A549 (cell line): Measurements from ENCODE around the gene IFNA8. TPM values are rescaled to one million over a fixed set of nuclear protein-coding genes. Genes with fewer than 3 reads are reported as not detected.

Experiments
- ATAC-seq, 2 experiments: fragments of 200-7000 bp in 1 of 2; fragments of >200 bp in 1 of 2; cut with Nextera tagmentation in 1 of 2; cut with Tn5 transposase in 1 of 2; 3 replicates each; pipeline versions ENCODE4 v1.8.0 to v1.9.1; 2018 to 2020; ENCODE audit warnings: mild to moderate bottlenecking in 1 of 2, moderate library complexity in 1 of 2
- CTCF ChIA-PET: fragments of 300-600 bp; sonication (Branson Sonifier 250); formaldehyde crosslinking; extraction: SDS; loops from one replicate; lab custom pipeline; 2021; ENCODE audit warnings: antibody characterized with exemption, inconsistent platforms; lab: Yijun Ruan, JAX
- POLR2A ChIA-PET: fragments of 350-600 bp; formaldehyde crosslinking; extraction: SDS; loops from one replicate; lab custom pipeline; 2021; ENCODE audit warnings: antibody characterized with exemption, inconsistent platforms; lab: Yijun Ruan, JAX
- DNase-seq, 2 experiments: peaks; one replicate each; pipeline versions ENCODE4 v3.0.0 to v3.0.0-alpha.2; 2011 to 2016; ENCODE audit warnings: low read depth in 1 of 2, low spot score in 1 of 2
- FAIRE-seq: peaks from 2 replicates; lab custom pipeline; 2011; peaks lifted over from hg19 to GRCh38; lab: Jason Lieb, UNC
- H3K27ac ChIP-seq, 2 experiments: fragments of >200 bp; sonication (Bioruptor Twin); formaldehyde crosslinking; 3 replicates each; pipeline ENCODE4 v1.5.1; 2016 to 2017
- H3K4me1 ChIP-seq: fragments of >200 bp; sonication (Bioruptor Twin); formaldehyde crosslinking; 3 replicates; pipeline ENCODE4 v1.6.1; 2016
- H3K4me2 ChIP-seq: fragments of >200 bp; sonication (Bioruptor Twin); formaldehyde crosslinking; 3 replicates; pipeline ENCODE4 v1.6.1; 2016
- H3K4me3 ChIP-seq: fragments of >200 bp; sonication (Bioruptor Twin); formaldehyde crosslinking; 3 replicates; pipeline ENCODE4 v1.5.1; 2016
- H3K9me3 ChIP-seq: fragments of >200 bp; sonication (Bioruptor Twin); formaldehyde crosslinking; 3 replicates; pipeline ENCODE4 v1.6.1; 2016
- CEBPB ChIP-seq, 2 experiments: fragments of >200 bp in 1 of 2; sonication (Bioruptor Twin) in 1 of 2; formaldehyde crosslinking in 1 of 2; IDR thresholded peaks; 2 replicates each; pipeline ENCODE4 v1.6.1; 2012 to 2016
- CHD4 ChIP-seq: fragments of 200-600 bp; sonication (generic); IDR thresholded peaks from 2 replicates; pipeline ENCODE4 v1.6.1; 2016; ENCODE audit warnings: antibody characterized with exemption, mild to moderate bottlenecking, borderline replicate concordance
- EHMT2 ChIP-seq: fragments of 200-600 bp; sonication (generic); IDR thresholded peaks from 2 replicates; pipeline ENCODE4 v1.6.1; 2016; ENCODE audit warnings: antibody characterized with exemption, low read depth, mild to moderate bottlenecking, moderate library complexity
- EP300 ChIP-seq, 2 experiments: fragments of >200 bp; sonication (Bioruptor Twin); formaldehyde crosslinking; IDR thresholded peaks; 2 replicates in 1 of 2; 3 replicates in 1 of 2; pipeline ENCODE4 v1.6.1; 2016 to 2017
- FOXS1 ChIP-seq: fragments of 250-450 bp; sonication (Bioruptor Pico); IDR thresholded peaks from 2 replicates; pipeline ENCODE4 v1.5.0; 2020; ENCODE audit warnings: mild to moderate bottlenecking, moderate library complexity
- HEYL ChIP-seq: fragments of 250-450 bp; sonication (Bioruptor Pico); IDR thresholded peaks from 2 replicates; pipeline ENCODE4 v1.8.0; 2021; ENCODE audit warnings: mild to moderate bottlenecking, moderate library complexity
- KDM1A ChIP-seq: fragments of 200-600 bp; sonication (generic); IDR thresholded peaks from 2 replicates; pipeline ENCODE4 v1.6.1; 2016; ENCODE audit warnings: low read depth, mild to moderate bottlenecking
- POLR2AphosphoS2 ChIP-seq: conservative IDR thresholded peaks from 2 replicates; pipeline ENCODE4 v1.6.1; 2012; ENCODE audit warnings: low read length, improper control_type of control experiment, inconsistent platforms
- RARB ChIP-seq: fragments of 250-450 bp; sonication (Bioruptor Pico); IDR thresholded peaks from 2 replicates; pipeline ENCODE4 v1.8.0; 2021; ENCODE audit warnings: mild to moderate bottlenecking, moderate library complexity
- SMC3 ChIP-seq: fragments of >200 bp; sonication (Bioruptor Twin); formaldehyde crosslinking; IDR thresholded peaks from 3 replicates; pipeline ENCODE4 v1.6.1; 2018; ENCODE audit warnings: inconsistent platforms
- SREBF2 ChIP-seq: fragments of 450-650 bp; IDR thresholded peaks from 2 replicates; pipeline ENCODE4 v1.6.1; 2014; ENCODE audit warnings: mild to moderate bottlenecking, moderate library complexity
- TFCP2L1 ChIP-seq: fragments of 250-450 bp; sonication (Bioruptor Pico); IDR thresholded peaks from 2 replicates; pipeline ENCODE4 v1.5.0; 2021; ENCODE audit warnings: mild to moderate bottlenecking
- TP53 ChIP-seq: fragments of 250-450 bp; sonication (Bioruptor Pico); IDR thresholded peaks from 2 replicates; pipeline ENCODE4 v1.5.0; 2021; ENCODE audit warnings: mild to moderate bottlenecking, moderate library complexity
- WGBS: methylation state at CpG from one replicate; pipeline ENCODE4 v1.1.6; 2017; ENCODE audit errors: missing lambda C conversion rate; 5-methylcytosine and 5-hydroxymethylcytosine counted together
- polyA plus RNA-seq, 4 experiments: library from polyadenylated mRNA; depleted of rRNA in 3 of 4; stranded (reverse); fragments of >200 nt; fragmentation: RNase III in 1 of 4; extraction: RNeasy Plus Mini Kit Qiagen cat#74134 plus additional on column Dnase treatment in 1 of 4; gene quantifications; 2 replicates in 3 of 4; 3 replicates in 1 of 4; pipeline ENCODE4 v1.2.3, GENCODE V29; 2011 to 2017
- TF ChIP-seq, protein P1 (sequence below): fragments of >200 bp; sonication (Bioruptor Twin); formaldehyde crosslinking; IDR thresholded peaks from 3 replicates; pipeline ENCODE4 v1.5.1; 2016
- TF ChIP-seq, protein P2 (sequence below): fragments of 250-450 bp; sonication (Bioruptor Pico); IDR thresholded peaks from 2 replicates; pipeline ENCODE4 v1.5.0; 2021; ENCODE audit warnings: mild to moderate bottlenecking, moderate library complexity, borderline replicate concordance
- TF ChIP-seq, protein P3 (sequence below): IDR thresholded peaks from 2 replicates; pipeline ENCODE4 v1.6.1; 2012
- TF ChIP-seq, protein P4 (sequence below): fragments of 200-600 bp; sonication (generic); IDR thresholded peaks from 2 replicates; pipeline ENCODE4 v1.6.1; 2016; ENCODE audit warnings: antibody characterized with exemption, mild to moderate bottlenecking, moderate library complexity
- TF ChIP-seq, protein P5 (sequence below): IDR thresholded peaks from 2 replicates; pipeline ENCODE4 v1.6.1; 2012; ENCODE audit warnings: low read depth, borderline replicate concordance

The IFNA8 gene
- polyA plus RNA-seq, 2 of the 4 experiments (the other 2 are of a cell fraction): not detected

DNA sequence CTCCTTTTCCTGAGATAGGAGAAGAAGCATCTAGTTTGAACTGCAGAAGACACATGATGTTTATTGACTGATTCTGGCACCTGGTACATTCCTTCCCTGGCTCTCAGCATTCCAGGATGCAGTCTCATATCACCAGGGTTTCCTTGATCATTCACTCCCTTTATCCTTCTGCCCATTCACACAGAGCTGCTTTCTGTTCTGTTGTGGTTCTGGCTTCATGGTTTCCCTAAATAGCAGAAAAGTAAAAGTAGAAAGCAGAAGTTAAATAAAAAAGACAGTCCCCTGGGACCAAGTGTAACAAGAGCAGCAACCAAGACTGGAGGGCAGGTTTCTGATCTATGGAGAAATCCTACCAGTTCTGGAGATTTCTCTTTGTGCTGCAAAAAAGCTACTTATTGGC lies 3.2 kb downstream of the IFNA8 start (continued):
- no peak for TF ChIP-seq CHD4
- TF ChIP-seq HEYL (CRISPR knock-in tag): no peak
- TF ChIP-seq SREBF2: no peak
- no peak for TF ChIP-seq TFCP2L1 (CRISPR knock-in tag)
- TF ChIP-seq, protein P1, sequence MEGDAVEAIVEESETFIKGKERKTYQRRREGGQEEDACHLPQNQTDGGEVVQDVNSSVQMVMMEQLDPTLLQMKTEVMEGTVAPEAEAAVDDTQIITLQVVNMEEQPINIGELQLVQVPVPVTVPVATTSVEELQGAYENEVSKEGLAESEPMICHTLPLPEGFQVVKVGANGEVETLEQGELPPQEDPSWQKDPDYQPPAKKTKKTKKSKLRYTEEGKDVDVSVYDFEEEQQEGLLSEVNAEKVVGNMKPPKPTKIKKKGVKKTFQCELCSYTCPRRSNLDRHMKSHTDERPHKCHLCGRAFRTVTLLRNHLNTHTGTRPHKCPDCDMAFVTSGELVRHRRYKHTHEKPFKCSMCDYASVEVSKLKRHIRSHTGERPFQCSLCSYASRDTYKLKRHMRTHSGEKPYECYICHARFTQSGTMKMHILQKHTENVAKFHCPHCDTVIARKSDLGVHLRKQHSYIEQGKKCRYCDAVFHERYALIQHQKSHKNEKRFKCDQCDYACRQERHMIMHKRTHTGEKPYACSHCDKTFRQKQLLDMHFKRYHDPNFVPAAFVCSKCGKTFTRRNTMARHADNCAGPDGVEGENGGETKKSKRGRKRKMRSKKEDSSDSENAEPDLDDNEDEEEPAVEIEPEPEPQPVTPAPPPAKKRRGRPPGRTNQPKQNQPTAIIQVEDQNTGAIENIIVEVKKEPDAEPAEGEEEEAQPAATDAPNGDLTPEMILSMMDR: no peak
- TF ChIP-seq CEBPB (IDR thresholded peaks at IDR 0.05): no peak
- TF ChIP-seq SMC3: no peak
- no peak for TF ChIP-seq RARB (CRISPR knock-in tag)

DNA sequence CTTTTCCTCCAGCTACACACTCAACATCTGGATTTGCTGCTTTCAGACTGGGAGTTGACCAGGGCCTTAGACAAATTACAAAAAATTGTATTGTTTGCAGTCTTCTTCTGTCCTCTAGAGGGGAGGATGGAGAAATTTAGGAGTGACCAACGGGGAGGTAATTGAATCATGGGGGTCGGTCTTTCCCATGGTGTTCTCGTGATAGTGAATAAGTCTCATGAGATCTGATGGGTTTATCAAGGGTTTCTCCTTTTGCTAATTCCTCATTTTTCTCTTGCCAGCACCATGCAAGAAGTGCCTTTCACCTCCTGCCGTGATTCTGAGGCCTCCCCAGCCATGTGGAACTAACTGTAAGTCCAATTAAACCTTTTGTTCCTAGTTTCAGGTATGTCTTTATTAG lies 4.2 kb downstream of the IFNA8 start:
- 85% methylated on average over 4 of the region's 4 CpGs for WGBS
- TF ChIP-seq KDM1A: no peak
- no peak for TF ChIP-seq FOXS1 (CRISPR knock-in tag)
- TF ChIP-seq, protein P2, sequence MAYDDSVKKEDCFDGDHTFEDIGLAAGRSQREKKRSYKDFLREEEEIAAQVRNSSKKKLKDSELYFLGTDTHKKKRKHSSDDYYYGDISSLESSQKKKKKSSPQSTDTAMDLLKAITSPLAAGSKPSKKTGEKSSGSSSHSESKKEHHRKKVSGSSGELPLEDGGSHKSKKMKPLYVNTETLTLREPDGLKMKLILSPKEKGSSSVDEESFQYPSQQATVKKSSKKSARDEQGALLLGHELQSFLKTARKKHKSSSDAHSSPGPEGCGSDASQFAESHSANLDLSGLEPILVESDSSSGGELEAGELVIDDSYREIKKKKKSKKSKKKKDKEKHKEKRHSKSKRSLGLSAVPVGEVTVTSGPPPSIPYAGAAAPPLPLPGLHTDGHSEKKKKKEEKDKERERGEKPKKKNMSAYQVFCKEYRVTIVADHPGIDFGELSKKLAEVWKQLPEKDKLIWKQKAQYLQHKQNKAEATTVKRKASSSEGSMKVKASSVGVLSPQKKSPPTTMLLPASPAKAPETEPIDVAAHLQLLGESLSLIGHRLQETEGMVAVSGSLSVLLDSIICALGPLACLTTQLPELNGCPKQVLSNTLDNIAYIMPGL (CRISPR knock-in tag): no peak
- TF ChIP-seq, protein P3, sequence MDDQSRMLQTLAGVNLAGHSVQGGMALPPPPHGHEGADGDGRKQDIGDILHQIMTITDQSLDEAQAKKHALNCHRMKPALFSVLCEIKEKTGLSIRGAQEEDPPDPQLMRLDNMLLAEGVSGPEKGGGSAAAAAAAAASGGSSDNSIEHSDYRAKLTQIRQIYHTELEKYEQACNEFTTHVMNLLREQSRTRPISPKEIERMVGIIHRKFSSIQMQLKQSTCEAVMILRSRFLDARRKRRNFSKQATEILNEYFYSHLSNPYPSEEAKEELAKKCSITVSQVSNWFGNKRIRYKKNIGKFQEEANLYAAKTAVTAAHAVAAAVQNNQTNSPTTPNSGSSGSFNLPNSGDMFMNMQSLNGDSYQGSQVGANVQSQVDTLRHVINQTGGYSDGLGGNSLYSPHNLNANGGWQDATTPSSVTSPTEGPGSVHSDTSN: no peak
- TF ChIP-seq, protein P4, sequence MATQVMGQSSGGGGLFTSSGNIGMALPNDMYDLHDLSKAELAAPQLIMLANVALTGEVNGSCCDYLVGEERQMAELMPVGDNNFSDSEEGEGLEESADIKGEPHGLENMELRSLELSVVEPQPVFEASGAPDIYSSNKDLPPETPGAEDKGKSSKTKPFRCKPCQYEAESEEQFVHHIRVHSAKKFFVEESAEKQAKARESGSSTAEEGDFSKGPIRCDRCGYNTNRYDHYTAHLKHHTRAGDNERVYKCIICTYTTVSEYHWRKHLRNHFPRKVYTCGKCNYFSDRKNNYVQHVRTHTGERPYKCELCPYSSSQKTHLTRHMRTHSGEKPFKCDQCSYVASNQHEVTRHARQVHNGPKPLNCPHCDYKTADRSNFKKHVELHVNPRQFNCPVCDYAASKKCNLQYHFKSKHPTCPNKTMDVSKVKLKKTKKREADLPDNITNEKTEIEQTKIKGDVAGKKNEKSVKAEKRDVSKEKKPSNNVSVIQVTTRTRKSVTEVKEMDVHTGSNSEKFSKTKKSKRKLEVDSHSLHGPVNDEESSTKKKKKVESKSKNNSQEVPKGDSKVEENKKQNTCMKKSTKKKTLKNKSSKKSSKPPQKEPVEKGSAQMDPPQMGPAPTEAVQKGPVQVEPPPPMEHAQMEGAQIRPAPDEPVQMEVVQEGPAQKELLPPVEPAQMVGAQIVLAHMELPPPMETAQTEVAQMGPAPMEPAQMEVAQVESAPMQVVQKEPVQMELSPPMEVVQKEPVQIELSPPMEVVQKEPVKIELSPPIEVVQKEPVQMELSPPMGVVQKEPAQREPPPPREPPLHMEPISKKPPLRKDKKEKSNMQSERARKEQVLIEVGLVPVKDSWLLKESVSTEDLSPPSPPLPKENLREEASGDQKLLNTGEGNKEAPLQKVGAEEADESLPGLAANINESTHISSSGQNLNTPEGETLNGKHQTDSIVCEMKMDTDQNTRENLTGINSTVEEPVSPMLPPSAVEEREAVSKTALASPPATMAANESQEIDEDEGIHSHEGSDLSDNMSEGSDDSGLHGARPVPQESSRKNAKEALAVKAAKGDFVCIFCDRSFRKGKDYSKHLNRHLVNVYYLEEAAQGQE: no peak
- no peak for TF ChIP-seq EHMT2
- no peak for TF ChIP-seq TP53 (CRISPR knock-in tag)
- TF ChIP-seq, protein P5, sequence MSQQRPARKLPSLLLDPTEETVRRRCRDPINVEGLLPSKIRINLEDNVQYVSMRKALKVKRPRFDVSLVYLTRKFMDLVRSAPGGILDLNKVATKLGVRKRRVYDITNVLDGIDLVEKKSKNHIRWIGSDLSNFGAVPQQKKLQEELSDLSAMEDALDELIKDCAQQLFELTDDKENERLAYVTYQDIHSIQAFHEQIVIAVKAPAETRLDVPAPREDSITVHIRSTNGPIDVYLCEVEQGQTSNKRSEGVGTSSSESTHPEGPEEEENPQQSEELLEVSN: no peak
- TF ChIP-seq EP300 (IDR thresholded peaks at IDR 0.05): no peak
- TF ChIP-seq POLR2AphosphoS2: no peak
- TF ChIP-seq RARB (CRISPR knock-in tag): no peak
- Histone ChIP-seq H3K27ac (no peak overlapping the region), H3K4me3 (no peak overlapping the region), H3K9me3 (no peaks in the 10 kb centered on the region), H3K4me1 (peaks cover 24% of the 10 kb centered on the region), H3K4me2 (no peak overlapping the region)
- ChIA-PET CTCF (interaction anchor here (1.1 kb wide), 1 partner anchor 17 kb away, joined by 3 read pairs; no protein-coding TSS in a partner anchor), POLR2A (no interaction called here)
- FAIRE-seq (no peak), DNase-seq (no peak), ATAC-seq (no peak; a peak in 1 of 6 replicates)
